Activated effector memory CD4-positive, alpha-beta T cell treated with anti-CD3 and anti-CD28 coated beads, Interleukin-2, amount 50 U/mL, for 16 hours (primary cell): ENCODE data around the gene NUDT19.
"Not testable (repeated sequence)": the region's sequence is repeated elsewhere in the genome, so short reads cannot be mapped to it uniquely, and the experiment has no call there.

Experiments used
- DNase-seq: peaks from one replicate; pipeline ENCODE4 v3.0.0-alpha.2; 2020

The NUDT19 gene

GRCh38 chr19:32716203-32716602 lies 24.6 kb downstream of the NUDT19 start:
- not testable (repeated sequence) for DNase-seq

- DNase-seq: no peak
Observed at GRCh38 chr19:32717496-32717895, 25.9 kb downstream of the NUDT19 start.

GRCh38 chr19:32718286-32718685 lies 26.7 kb downstream of the NUDT19 start:
- DNase-seq: no peak

- no peak for DNase-seq
Observed at GRCh38 chr19:32719611-32720059, 28.0 kb downstream of the NUDT19 start, which contains the start of gene TDRD12. TDRD12 (plus strand) TSS chr19:32719767; CDS start chr19:32720073, 306 bp downstream.

GRCh38 chr19:32720216-32720935 lies 28.8 kb downstream of the NUDT19 start:
- no peak for DNase-seq

GRCh38 chr19:32720936-32721250 lies 29.3 kb downstream of the NUDT19 start:
- no peak for DNase-seq

- no peak for DNase-seq
Observed at GRCh38 chr19:32735936-32736335, 44.3 kb downstream of the NUDT19 start.

- DNase-seq: no peak
Observed at GRCh38 chr19:32743021-32743420, 51.4 kb downstream of the NUDT19 start.

- DNase-seq: no peak
Observed at GRCh38 chr19:32743447-32743846, 51.8 kb downstream of the NUDT19 start.

- DNase-seq: no peak
Observed at GRCh38 chr19:32744555-32745325, 53.1 kb downstream of the NUDT19 start.

- DNase-seq: peak; percentile 64
Observed at GRCh38 chr19:32745594-32746251, 54.1 kb downstream of the NUDT19 start.

- DNase-seq: peak; percentile 71
Observed at GRCh38 chr19:32746631-32747196, 55.1 kb downstream of the NUDT19 start.

- DNase-seq: no peak
Observed at GRCh38 chr19:32748497-32748896, 56.9 kb downstream of the NUDT19 start.

GRCh38 chr19:32748948-32749347 lies 57.3 kb downstream of the NUDT19 start:
- no peak for DNase-seq

- DNase-seq: no peak
Observed at GRCh38 chr19:32749361-32749760, 57.7 kb downstream of the NUDT19 start.

GRCh38 chr19:32750441-32751055 lies 58.9 kb downstream of the NUDT19 start:
- no peak for DNase-seq

GRCh38 chr19:32751066-32751465 lies 59.4 kb downstream of the NUDT19 start:
- DNase-seq: no peak

GRCh38 chr19:32757189-32757588 lies 65.6 kb downstream of the NUDT19 start:
- DNase-seq: no peak
